ENCODE data around the gene HACD4.

The HACD4 gene

DNA sequence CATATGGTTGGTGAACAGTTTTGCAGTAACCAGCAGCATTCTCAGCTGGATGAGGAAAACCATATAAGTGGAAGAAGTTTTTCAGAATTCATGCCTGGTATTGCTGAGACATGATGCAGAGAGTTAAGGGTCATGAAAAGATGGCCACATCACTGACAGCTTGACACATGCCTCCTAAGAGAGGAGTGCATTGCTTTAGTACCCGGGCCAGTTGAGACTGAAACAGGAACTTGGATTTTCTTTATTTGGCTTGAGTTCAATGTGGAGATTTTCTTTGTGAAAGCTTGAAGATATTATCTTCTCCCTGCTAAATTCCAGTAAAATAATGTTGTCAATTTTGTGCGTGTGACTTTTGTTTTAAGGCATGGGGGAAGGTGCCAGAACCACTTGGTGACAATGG lies 35.8 kb downstream of the HACD4 start:
- no peak for DNase-seq (ENCODE audit: low spot score)
- Histone ChIP-seq H3K36me3 (ENCODE audit: low read depth) (peaks cover 14% of the 10 kb centered on the region), H3K4me1 (ENCODE audit: insufficient read depth, poor library complexity, severe bottlenecking) (no peaks in the 10 kb centered on the region), H3K27ac (ENCODE audit: poor library complexity, severe bottlenecking) (no peak overlapping the region), H3K27me3 (ENCODE audit: insufficient read depth, poor library complexity, severe bottlenecking) (no peaks in the 10 kb centered on the region), H3K9me3 (ENCODE audit: severe bottlenecking) (no peaks in the 10 kb centered on the region), H3K4me3 (ENCODE audit: severe bottlenecking) (no peak overlapping the region)
- no peak for TF ChIP-seq CTCF (IDR thresholded peaks at IDR 0.05; ENCODE audit: poor library complexity, severe bottlenecking)
- no peak for ATAC-seq (ENCODE audit: low read depth)

- DNase-seq (ENCODE audit: low spot score) (no peak), ATAC-seq (ENCODE audit: low read depth) (no peak)
- Histone ChIP-seq H3K4me3 (ENCODE audit: severe bottlenecking) (no peak overlapping the region), H3K36me3 (ENCODE audit: low read depth) (peaks cover 22% of the 10 kb centered on the region), H3K27ac (ENCODE audit: poor library complexity, severe bottlenecking) (no peak overlapping the region), H3K4me1 (ENCODE audit: insufficient read depth, poor library complexity, severe bottlenecking) (no peaks in the 10 kb centered on the region), H3K27me3 (ENCODE audit: insufficient read depth, poor library complexity, severe bottlenecking) (no peaks in the 10 kb centered on the region), H3K9me3 (ENCODE audit: severe bottlenecking) (no peaks in the 10 kb centered on the region)
- TF ChIP-seq CTCF (IDR thresholded peaks at IDR 0.05; ENCODE audit: poor library complexity, severe bottlenecking), result no peak
Measured at GRCh38 chr9:20994486-20994885, 37.0 kb downstream of the HACD4 start.

DNA sequence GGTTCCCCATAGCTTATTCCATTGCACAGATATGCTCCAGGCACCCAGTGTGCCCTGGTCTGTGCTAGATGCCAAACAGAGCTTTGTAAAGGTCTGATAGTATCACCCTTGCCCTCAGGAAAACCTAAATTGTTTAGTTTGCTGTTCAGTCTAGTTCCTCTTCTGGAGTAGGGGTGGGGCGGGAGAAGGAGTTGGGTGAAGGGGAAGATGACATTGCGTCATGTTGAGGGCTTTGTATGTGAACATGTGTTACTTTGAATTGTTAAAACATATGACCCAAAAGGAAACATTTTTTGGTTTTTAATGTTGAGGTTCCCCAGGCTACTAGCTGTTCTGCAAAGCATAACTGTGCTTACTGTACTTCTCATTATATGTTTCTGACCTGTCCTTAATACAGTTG lies 40.6 kb downstream of the HACD4 start:
- Histone ChIP-seq H3K36me3 (ENCODE audit: low read depth) (peaks cover 24% of the 10 kb centered on the region; the same call in 1 of the 2 replicates), H3K27ac (ENCODE audit: poor library complexity, severe bottlenecking) (no peak overlapping the region), H3K9me3 (ENCODE audit: severe bottlenecking) (no peaks in the 10 kb centered on the region), H3K27me3 (ENCODE audit: insufficient read depth, poor library complexity, severe bottlenecking) (no peaks in the 10 kb centered on the region), H3K4me3 (ENCODE audit: severe bottlenecking) (no peak overlapping the region), H3K4me1 (ENCODE audit: insufficient read depth, poor library complexity, severe bottlenecking) (peaks cover 5% of the 10 kb centered on the region)
- ATAC-seq (ENCODE audit: low read depth) (no peak), DNase-seq (ENCODE audit: low spot score) (no peak)
- TF ChIP-seq CTCF (IDR thresholded peaks at IDR 0.05; ENCODE audit: poor library complexity, severe bottlenecking), result no peak

- TF ChIP-seq CTCF (IDR thresholded peaks at IDR 0.05; ENCODE audit: poor library complexity, severe bottlenecking), result no peak
- H3K27ac ChIP-seq (ENCODE audit: poor library complexity, severe bottlenecking), result no peak overlapping the region
- peaks cover 24% of the 10 kb centered on the region; the same call in 1 of the 2 replicates for H3K36me3 ChIP-seq (ENCODE audit: low read depth)
- H3K4me1 ChIP-seq (ENCODE audit: insufficient read depth, poor library complexity, severe bottlenecking), result peaks cover 5% of the 10 kb centered on the region
- no peak for DNase-seq (ENCODE audit: low spot score)
- ATAC-seq (ENCODE audit: low read depth), result no peak
- no peaks in the 10 kb centered on the region for H3K9me3 ChIP-seq (ENCODE audit: severe bottlenecking)
- H3K27me3 ChIP-seq (ENCODE audit: insufficient read depth, poor library complexity, severe bottlenecking), result no peaks in the 10 kb centered on the region
- H3K4me3 ChIP-seq (ENCODE audit: severe bottlenecking), result no peak overlapping the region
Measured at GRCh38 chr9:20989923-20990341, 41.5 kb downstream of the HACD4 start.

DNA sequence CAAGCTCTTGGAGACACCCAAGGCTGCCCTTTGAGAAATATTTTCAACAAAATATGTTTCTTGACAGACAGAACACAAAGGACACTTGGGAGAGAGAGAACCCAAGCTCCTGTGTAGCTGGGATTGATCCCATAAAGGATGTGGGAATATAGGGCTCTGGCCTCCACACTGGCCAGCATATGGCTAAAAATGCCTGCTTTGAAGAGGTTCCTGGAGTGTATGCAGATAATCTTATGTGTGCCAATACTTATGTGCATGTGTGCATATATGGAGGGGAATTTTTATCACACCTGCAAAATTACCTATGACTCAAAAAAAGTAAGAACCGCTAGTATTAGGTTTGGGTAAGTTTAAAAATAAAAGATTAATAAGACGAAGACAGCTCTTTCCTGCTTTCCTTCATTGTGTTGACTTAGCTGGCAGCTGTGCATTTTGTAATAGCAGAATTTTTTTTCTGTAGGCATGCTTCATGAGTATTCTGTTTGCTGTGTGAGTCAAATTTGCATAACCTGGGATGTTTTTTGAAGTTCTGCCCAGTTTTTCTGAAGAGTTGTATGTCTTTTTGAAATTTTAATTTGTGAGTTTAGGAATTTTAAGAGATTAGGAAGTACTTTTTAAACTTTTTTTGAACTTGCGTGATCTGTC lies 42.6 kb downstream of the HACD4 start:
- H3K27me3 ChIP-seq (ENCODE audit: insufficient read depth, poor library complexity, severe bottlenecking), result no peaks in the 10 kb centered on the region
- DNase-seq (ENCODE audit: low spot score) (no peak), ATAC-seq (ENCODE audit: low read depth) (peak; percentile 78)
- no peak overlapping the region for H3K4me3 ChIP-seq (ENCODE audit: severe bottlenecking)
- no peaks in the 10 kb centered on the region for H3K9me3 ChIP-seq (ENCODE audit: severe bottlenecking)
- no peak overlapping the region for H3K27ac ChIP-seq (ENCODE audit: poor library complexity, severe bottlenecking)
- peaks cover 5% of the 10 kb centered on the region for H3K4me1 ChIP-seq (ENCODE audit: insufficient read depth, poor library complexity, severe bottlenecking)
- TF ChIP-seq CTCF (IDR thresholded peaks at IDR 0.05; ENCODE audit: poor library complexity, severe bottlenecking), result no peak
- H3K36me3 ChIP-seq (ENCODE audit: low read depth), result peaks cover 19% of the 10 kb centered on the region; the same call in 1 of the 2 replicates

Data from RWPE2 (cell line).